PC-9 (cell line): Measurements from ENCODE around the gene LY6G6D.

ENCODE experiments used
- EZH2 ChIP-seq: fragments of 200-600 bp; sonication (generic); IDR thresholded peaks from 2 replicates; pipeline ENCODE4 v1.8.0; 2017; ENCODE audit warnings: antibody characterized with exemption, low read depth
- TF ChIP-seq, protein P1 (sequence below): fragments of 200-600 bp; sonication (generic); conservative IDR thresholded peaks from 2 replicates; pipeline ENCODE4 v1.6.1; 2017; ENCODE audit warnings: mixed run types, antibody characterized with exemption, mild to moderate bottlenecking, moderate library complexity

DNA sequence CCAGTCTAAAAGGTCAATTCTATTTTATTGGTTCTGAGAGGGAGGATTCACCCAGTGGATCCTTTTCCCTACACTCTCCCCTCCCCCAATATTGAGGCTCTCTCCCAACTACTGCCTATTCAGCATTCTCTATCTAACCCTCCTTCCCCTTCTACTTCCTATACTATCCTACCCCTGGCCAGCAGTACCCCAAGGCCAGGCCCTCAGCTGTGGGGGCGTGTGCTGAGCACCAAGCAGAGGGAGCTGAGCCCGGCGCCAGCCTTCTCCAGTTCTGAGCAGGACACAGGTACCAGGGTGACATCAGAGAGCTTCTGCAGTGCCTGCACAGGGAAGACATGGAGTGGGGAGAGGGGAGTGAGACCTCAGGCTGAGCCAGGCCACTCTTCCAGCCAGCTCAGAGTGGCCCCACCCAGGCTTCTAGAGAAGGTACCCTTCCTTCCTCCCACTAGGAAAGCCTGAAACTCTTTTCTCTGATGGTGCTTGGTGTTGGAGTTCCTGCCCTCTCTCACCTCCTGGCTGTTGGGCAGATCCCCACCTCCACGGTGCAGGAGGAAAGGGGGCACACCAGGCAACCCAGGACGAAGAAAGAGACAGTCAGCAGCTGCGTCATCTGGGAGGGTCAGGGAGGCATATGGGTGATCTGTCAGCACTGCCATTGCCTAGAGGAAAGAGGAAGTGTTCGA is 12.0 kb downstream of the LY6G6D start:
- TF ChIP-seq, protein P1, sequence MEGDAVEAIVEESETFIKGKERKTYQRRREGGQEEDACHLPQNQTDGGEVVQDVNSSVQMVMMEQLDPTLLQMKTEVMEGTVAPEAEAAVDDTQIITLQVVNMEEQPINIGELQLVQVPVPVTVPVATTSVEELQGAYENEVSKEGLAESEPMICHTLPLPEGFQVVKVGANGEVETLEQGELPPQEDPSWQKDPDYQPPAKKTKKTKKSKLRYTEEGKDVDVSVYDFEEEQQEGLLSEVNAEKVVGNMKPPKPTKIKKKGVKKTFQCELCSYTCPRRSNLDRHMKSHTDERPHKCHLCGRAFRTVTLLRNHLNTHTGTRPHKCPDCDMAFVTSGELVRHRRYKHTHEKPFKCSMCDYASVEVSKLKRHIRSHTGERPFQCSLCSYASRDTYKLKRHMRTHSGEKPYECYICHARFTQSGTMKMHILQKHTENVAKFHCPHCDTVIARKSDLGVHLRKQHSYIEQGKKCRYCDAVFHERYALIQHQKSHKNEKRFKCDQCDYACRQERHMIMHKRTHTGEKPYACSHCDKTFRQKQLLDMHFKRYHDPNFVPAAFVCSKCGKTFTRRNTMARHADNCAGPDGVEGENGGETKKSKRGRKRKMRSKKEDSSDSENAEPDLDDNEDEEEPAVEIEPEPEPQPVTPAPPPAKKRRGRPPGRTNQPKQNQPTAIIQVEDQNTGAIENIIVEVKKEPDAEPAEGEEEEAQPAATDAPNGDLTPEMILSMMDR: no peak
- TF ChIP-seq EZH2: no peak
